ENCODE data around the gene VAMP2. TPM values are rescaled to one million over a fixed set of nuclear protein-coding genes. Genes with fewer than 3 reads are reported as not detected.

Gene VAMP2
- total and polyA plus RNA-seq, 4 donors: 4.2 to 25.9 (median 10.2) TPM

DNA sequence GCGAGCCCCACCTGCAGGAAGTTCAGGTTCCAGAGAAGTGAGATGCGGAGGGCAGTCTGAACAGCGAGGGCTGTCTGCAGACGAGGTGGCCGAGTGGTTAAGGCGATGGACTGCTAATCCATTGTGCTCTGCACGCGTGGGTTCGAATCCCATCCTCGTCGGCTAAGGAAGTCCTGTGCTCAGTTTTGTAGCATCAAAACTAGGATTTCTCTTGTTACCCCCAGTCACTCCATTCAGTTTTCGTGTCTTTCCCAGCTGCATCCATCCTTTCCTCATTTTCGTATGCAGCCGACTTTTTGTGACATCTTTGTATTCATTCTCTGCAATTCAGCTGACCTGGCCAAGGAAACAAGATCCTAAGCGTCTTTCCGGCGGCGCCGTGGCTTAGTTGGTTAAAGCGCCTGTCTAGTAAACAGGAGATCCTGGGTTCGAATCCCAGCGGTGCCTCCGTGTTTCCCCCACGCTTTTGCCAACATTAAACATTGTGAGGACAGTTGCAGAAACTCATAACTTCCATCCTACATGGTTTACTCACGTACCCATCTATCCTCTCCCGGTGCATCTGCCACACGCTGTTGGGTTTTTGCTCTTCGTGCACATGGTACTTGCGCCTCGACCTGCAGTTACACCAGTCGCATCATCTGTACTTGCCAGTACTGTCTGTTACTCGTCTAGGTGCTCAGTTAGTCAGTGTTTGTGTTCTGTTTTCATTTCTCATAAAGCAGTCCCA, 24.2 kb upstream of the VAMP2 start:
- Histone ChIP-seq H3K36me3 (ENCODE audit: control insufficient read depth in 4 of 4, insufficient read depth in 3 of 4, low read depth in 1 of 4, low read length in 3 of 4) (no peaks in the 10 kb centered on the region), H3K27ac (ENCODE audit: low read depth in 1 of 2, low read length in 2 of 2) (peak overlapping the region; percentile 73 to 85), H3K27me3 (ENCODE audit: control insufficient read depth in 4 of 4, insufficient read depth in 4 of 4, low read length in 3 of 4) (no peaks in the 10 kb centered on the region), H3K4me1 (ENCODE audit: control insufficient read depth in 4 of 4, insufficient read depth in 4 of 4, low read length in 3 of 4) (peaks cover 11 to 50% (median 31%) of the 10 kb centered on the region in 4 donors), H3K4me3 (ENCODE audit: low read depth in 1 of 3, low read length in 3 of 3) (peak overlapping the region; percentile 52 to 76 (median 57)), H3K9ac (ENCODE audit: low read depth in 1 of 2, low read length in 2 of 2) (no peak overlapping the region), H3K9me3 (ENCODE audit: control insufficient read depth in 4 of 4, low read length in 3 of 4) (no peaks in the 10 kb centered on the region)
- peak; percentile 46 to 70 for TF ChIP-seq GABPA (IDR thresholded peaks at IDR 0.05 in 1 of 2, conservative IDR thresholded peaks at IDR 0.05 in 1 of 2)
- peak in 1 of 2 donors; percentile 7 for TF ChIP-seq JUND (IDR thresholded peaks at IDR 0.05)
- TF ChIP-seq HNF4G (IDR thresholded peaks at IDR 0.05): no peak
- TF ChIP-seq, protein P1, sequence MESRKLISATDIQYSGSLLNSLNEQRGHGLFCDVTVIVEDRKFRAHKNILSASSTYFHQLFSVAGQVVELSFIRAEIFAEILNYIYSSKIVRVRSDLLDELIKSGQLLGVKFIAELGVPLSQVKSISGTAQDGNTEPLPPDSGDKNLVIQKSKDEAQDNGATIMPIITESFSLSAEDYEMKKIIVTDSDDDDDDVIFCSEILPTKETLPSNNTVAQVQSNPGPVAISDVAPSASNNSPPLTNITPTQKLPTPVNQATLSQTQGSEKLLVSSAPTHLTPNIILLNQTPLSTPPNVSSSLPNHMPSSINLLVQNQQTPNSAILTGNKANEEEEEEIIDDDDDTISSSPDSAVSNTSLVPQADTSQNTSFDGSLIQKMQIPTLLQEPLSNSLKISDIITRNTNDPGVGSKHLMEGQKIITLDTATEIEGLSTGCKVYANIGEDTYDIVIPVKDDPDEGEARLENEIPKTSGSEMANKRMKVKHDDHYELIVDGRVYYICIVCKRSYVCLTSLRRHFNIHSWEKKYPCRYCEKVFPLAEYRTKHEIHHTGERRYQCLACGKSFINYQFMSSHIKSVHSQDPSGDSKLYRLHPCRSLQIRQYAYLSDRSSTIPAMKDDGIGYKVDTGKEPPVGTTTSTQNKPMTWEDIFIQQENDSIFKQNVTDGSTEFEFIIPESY (IDR thresholded peaks at IDR 0.05): peak; percentile 10
- no peak for TF ChIP-seq NR2F2 (IDR thresholded peaks at IDR 0.05)
- no peak for TF ChIP-seq TAF1 (conservative IDR thresholded peaks at IDR 0.05)
- TF ChIP-seq FOXA2 (IDR thresholded peaks at IDR 0.05): peak; percentile 5
- peak in 1 of 2 donors; percentile 31 for TF ChIP-seq RXRA (IDR thresholded peaks at IDR 0.05)
- TF ChIP-seq SP1 (IDR thresholded peaks at IDR 0.05): no peak
- no peak for TF ChIP-seq EGR1 (IDR thresholded peaks at IDR 0.05; ENCODE audit: low read depth in 2 of 2)
- TF ChIP-seq, protein P2, sequence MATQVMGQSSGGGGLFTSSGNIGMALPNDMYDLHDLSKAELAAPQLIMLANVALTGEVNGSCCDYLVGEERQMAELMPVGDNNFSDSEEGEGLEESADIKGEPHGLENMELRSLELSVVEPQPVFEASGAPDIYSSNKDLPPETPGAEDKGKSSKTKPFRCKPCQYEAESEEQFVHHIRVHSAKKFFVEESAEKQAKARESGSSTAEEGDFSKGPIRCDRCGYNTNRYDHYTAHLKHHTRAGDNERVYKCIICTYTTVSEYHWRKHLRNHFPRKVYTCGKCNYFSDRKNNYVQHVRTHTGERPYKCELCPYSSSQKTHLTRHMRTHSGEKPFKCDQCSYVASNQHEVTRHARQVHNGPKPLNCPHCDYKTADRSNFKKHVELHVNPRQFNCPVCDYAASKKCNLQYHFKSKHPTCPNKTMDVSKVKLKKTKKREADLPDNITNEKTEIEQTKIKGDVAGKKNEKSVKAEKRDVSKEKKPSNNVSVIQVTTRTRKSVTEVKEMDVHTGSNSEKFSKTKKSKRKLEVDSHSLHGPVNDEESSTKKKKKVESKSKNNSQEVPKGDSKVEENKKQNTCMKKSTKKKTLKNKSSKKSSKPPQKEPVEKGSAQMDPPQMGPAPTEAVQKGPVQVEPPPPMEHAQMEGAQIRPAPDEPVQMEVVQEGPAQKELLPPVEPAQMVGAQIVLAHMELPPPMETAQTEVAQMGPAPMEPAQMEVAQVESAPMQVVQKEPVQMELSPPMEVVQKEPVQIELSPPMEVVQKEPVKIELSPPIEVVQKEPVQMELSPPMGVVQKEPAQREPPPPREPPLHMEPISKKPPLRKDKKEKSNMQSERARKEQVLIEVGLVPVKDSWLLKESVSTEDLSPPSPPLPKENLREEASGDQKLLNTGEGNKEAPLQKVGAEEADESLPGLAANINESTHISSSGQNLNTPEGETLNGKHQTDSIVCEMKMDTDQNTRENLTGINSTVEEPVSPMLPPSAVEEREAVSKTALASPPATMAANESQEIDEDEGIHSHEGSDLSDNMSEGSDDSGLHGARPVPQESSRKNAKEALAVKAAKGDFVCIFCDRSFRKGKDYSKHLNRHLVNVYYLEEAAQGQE (IDR thresholded peaks at IDR 0.05): peak; percentile 44
- TF ChIP-seq FOXA1 (IDR thresholded peaks at IDR 0.05): no peak
- TF ChIP-seq HNF4A (conservative IDR thresholded peaks at IDR 0.05): no peak
- TF ChIP-seq RAD21 (IDR thresholded peaks at IDR 0.05): peak in 1 of 2 donors; percentile 31
- TF ChIP-seq, protein P3, sequence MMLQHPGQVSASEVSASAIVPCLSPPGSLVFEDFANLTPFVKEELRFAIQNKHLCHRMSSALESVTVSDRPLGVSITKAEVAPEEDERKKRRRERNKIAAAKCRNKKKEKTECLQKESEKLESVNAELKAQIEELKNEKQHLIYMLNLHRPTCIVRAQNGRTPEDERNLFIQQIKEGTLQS (IDR thresholded peaks at IDR 0.05): peak; percentile 97
- TF ChIP-seq YY1 (IDR thresholded peaks at IDR 0.05): no peak
- TF ChIP-seq, protein P4, sequence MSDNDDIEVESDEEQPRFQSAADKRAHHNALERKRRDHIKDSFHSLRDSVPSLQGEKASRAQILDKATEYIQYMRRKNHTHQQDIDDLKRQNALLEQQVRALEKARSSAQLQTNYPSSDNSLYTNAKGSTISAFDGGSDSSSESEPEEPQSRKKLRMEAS (IDR thresholded peaks at IDR 0.05): peak; percentile 2
- TF ChIP-seq, protein P5, sequence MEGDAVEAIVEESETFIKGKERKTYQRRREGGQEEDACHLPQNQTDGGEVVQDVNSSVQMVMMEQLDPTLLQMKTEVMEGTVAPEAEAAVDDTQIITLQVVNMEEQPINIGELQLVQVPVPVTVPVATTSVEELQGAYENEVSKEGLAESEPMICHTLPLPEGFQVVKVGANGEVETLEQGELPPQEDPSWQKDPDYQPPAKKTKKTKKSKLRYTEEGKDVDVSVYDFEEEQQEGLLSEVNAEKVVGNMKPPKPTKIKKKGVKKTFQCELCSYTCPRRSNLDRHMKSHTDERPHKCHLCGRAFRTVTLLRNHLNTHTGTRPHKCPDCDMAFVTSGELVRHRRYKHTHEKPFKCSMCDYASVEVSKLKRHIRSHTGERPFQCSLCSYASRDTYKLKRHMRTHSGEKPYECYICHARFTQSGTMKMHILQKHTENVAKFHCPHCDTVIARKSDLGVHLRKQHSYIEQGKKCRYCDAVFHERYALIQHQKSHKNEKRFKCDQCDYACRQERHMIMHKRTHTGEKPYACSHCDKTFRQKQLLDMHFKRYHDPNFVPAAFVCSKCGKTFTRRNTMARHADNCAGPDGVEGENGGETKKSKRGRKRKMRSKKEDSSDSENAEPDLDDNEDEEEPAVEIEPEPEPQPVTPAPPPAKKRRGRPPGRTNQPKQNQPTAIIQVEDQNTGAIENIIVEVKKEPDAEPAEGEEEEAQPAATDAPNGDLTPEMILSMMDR (IDR thresholded peaks at IDR 0.05; ENCODE audit: low read depth, low read length, missing input control): no peak
- DNase-seq (ENCODE audit: low spot score): peak; percentile 98
- under 1% methylated on average over 32 of the region's 32 CpGs for WGBS
